ENCODE data around the gene STXBP5L.
"Not testable (repeated sequence)": the region's sequence is repeated elsewhere in the genome, so short reads cannot be mapped to it uniquely, and the experiment has no call there.

STXBP5L gene

DNA sequence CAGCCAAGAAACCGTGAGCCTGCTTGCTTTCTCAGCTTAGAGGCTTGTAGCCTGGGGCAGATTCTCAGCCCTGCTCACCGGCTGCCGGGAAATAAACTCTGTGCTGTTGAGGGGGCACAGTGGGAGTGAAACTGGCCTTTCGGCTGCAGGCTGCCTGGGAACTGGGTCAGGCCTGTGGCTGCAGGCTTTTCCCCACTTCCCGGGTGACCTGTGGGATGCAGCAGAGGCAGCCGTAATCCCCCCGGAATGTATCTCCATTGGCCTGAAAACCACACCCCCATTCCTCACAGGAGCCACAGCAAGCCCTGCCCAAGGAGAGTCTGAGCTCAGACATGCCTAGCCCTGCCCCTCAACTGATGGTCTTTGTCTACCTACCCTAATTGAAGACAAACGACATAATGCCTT lies 110.9 kb downstream of the STXBP5L start:
- no peak for DNase-seq (ENCODE audit: low read depth in 2 of 2)

DNA sequence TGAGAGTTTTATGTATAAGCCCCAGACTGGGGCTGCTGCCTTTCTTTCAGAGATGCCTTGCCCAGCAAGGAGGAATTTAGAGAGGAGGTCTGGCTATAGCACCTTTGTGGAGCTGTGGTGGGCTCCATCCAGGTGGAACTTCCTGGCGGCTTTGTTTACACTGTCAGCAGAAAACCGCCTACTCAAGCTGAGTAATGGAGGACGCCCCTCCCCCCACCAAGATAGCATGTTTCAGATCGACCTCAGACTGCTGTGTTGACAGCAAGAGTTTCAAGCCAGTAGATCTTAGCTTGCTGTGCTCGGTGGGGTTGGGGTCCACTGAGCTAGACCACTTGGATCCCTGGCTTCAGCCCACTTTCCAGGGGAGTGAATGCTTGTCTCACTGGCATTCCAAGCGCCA lies 155.6 kb downstream of the STXBP5L start:
- DNase-seq (ENCODE audit: low read depth in 2 of 2), result no peak

DNA sequence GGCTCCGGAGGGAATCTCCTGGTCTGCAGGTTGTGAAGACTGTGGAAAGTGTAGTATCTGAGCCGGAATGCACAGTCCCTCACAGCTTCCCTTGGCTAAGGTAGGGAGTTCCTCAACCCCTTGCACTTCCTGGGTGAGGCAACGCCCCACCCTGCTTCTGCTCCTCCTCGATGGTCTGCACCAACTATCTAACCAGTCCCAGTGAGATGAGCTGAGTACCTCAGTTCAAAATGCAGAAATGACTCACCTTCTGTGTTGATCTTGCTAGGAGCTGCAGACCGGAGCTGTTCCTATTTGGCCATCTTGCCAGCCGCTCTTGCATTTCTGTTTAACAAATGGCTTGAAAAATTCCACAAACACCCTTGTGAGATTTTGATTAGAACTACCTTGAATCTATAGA lies 156.1 kb downstream of the STXBP5L start:
- DNase-seq (ENCODE audit: low read depth in 2 of 2), result no peak

GRCh38 chr3:121072133-121072532 lies 164.1 kb downstream of the STXBP5L start:
- DNase-seq (ENCODE audit: low read depth in 2 of 2), result no peak

- no peak for DNase-seq (ENCODE audit: low read depth in 2 of 2)
Measured at GRCh38 chr3:121073011-121073410, 165.0 kb downstream of the STXBP5L start.

- no peak for DNase-seq (ENCODE audit: low read depth in 2 of 2)
Measured at GRCh38 chr3:121075191-121075590, 167.2 kb downstream of the STXBP5L start.

GRCh38 chr3:121078378-121079101 lies 170.5 kb downstream of the STXBP5L start:
- not testable (repeated sequence) for DNase-seq (ENCODE audit: low read depth in 2 of 2)

- no peak for DNase-seq (ENCODE audit: low read depth in 2 of 2)
Measured at GRCh38 chr3:121096953-121097352, 188.9 kb downstream of the STXBP5L start.

GRCh38 chr3:121111086-121111485 lies 203.1 kb downstream of the STXBP5L start:
- not testable (repeated sequence) for DNase-seq (ENCODE audit: low read depth in 2 of 2)

GRCh38 chr3:121111914-121112612 lies 204.1 kb downstream of the STXBP5L start:
- no peak for DNase-seq (ENCODE audit: low read depth in 2 of 2)

DNA sequence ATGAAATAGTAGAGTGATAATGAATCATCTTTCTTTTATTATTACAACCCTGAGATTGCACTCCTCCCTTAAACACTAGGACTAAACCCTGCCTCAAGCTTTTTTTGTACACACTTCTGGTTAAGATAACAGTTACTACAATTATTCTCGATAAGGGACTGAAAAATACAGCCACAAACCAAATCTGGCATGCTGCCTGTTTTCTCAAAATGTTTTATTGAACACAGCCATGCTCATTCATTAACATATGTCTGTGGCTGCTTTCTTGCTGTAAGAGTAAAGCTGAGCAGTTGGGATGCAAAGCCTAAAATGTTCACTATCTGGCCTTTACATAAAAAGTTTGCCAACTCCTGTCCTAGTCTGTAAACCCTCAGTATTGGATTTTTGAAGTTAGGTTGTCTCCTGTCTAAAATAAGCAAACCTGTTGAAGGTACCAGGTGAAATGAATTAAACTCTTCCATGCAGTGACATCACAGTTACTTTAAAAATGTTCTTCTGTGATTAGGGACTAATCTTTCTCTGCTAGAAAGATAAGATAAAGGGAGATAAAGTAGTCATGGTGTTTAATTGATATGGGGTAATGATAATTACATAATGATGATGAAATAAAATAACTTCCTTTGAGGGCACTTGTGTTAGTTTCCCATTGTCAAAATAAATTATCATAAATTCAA lies 218.2 kb downstream of the STXBP5L start:
- DNase-seq (ENCODE audit: low read depth in 2 of 2), result no peak

GRCh38 chr3:121126707-121127035 lies 218.7 kb downstream of the STXBP5L start:
- DNase-seq (ENCODE audit: low read depth in 2 of 2), result no peak

GRCh38 chr3:121152573-121152972 lies 244.6 kb downstream of the STXBP5L start:
- DNase-seq (ENCODE audit: low read depth in 2 of 2), result no peak

- no peak for DNase-seq (ENCODE audit: low read depth in 2 of 2)
Measured at GRCh38 chr3:121153851-121154250, 245.8 kb downstream of the STXBP5L start.

- no peak for DNase-seq (ENCODE audit: low read depth in 2 of 2)
Measured at GRCh38 chr3:121155028-121155427, 247.0 kb downstream of the STXBP5L start.

GRCh38 chr3:121165397-121165837 lies 257.4 kb downstream of the STXBP5L start:
- no peak for DNase-seq (ENCODE audit: low read depth in 2 of 2)

DNA sequence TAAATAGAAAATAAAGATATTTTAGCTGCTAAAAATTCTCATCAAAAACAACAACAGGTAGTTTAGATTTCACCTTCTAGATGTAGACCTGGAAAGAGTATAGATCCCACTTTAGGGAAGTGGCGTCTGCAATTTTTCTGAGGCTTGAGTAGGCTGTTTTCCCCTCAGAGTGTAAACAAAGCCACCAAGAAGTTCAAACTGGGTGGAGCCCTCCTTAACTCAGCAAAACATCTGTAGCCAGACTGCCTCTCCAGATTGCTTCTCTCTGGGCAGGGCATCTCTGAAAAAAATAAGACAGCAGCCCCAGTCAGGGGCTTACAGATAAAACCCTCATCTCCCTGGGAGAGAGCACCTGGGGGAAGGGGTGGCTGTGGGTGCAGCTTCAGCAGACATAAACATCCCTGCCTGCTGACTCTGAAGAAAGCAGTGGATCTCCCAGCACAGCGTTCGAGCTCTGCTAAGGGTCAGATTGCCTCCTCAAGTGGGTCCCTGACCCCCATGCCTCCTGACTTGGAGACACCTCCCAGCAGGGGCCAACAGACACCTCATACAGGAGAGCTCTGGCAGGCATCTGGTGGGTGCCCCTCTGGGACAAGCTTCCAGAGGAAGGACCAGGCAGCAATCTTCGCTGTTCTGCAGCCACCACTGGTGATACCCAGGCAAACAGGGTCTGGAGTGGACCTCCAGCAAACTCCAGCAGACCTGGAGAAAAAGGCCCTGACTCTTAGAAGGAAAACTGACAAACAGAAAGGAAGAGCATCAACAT lies 259.6 kb downstream of the STXBP5L start:
- no peak for DNase-seq (ENCODE audit: low read depth in 2 of 2)

GRCh38 chr3:121175083-121175482 lies 267.1 kb downstream of the STXBP5L start:
- no peak for DNase-seq (ENCODE audit: low read depth in 2 of 2)

DNA sequence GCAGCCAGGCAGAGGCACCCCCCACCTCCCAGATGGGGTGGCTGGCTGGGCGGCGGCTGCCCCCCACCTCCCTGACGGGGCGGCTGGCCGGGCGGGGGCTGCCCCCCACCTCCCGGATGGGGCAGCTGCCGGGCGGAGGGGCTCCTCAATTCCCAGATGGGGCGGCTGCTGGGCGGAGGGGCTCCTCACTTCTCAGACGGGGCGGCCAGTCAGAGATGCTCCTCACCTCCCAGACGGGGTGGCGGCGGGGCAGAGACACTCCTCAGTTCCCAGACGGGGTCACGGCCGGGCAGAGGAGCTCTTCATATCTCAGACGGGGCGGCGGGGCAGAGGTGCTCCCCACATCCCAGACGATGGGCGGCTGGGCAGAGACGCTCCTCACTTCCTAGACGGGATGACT lies 282.6 kb downstream of the STXBP5L start:
- DNase-seq (ENCODE audit: low read depth in 2 of 2), result not testable (repeated sequence)

- no peak for DNase-seq (ENCODE audit: low read depth in 2 of 2)
Measured at GRCh38 chr3:121202573-121202972, 294.6 kb downstream of the STXBP5L start.

- DNase-seq (ENCODE audit: low read depth in 2 of 2), result no peak
Measured at GRCh38 chr3:121223116-121223515, 315.1 kb downstream of the STXBP5L start.

GRCh38 chr3:121228971-121229370 lies 321.0 kb downstream of the STXBP5L start:
- DNase-seq (ENCODE audit: low read depth in 2 of 2), result no peak
